ENCODE results near the gene PSMA2.
A peak's percentile ranks its signal among the peaks of the same experiment; 100 is the strongest.

The PSMA2 gene

DNA sequence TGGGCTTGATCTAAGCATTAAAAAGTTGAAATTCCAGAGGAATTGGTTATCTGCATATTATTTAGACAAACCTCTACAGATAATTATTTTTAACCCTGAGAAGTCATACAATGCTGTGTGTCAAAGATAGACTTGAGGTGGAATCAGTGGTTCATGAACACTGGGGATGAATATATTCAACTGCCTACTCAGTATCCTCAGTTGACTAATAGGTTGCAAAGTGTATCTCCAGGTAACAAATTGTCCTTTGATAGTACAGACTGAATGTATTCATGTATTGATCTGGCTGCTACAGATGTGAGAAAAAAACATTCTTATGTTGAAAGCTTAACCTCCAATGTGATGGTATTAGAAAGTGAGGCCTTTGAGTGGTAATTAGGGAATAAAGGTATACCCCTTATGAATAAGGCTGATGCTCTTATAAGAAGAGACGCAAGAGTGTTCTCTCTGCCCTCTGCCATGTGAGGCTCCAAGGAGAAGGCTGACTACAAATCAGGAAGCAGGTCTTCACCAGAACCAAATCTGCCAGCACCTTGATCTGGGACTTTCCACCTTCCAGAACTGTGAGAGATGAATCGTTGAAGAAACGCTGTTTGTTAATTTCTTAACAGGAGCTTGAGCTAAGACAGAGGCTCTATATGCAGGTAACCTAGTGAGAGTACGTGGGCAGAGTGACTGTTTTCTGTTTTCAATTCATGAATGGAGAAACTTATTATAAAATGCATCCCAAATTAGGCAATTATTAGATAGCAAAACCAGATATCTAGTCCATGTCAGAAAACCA, 7.7 kb upstream of the PSMA2 start:
- TF ChIP-seq ZFX (IDR thresholded peaks at IDR 0.05; ENCODE audit: borderline replicate concordance) = no peak
- TF ChIP-seq, protein P1, sequence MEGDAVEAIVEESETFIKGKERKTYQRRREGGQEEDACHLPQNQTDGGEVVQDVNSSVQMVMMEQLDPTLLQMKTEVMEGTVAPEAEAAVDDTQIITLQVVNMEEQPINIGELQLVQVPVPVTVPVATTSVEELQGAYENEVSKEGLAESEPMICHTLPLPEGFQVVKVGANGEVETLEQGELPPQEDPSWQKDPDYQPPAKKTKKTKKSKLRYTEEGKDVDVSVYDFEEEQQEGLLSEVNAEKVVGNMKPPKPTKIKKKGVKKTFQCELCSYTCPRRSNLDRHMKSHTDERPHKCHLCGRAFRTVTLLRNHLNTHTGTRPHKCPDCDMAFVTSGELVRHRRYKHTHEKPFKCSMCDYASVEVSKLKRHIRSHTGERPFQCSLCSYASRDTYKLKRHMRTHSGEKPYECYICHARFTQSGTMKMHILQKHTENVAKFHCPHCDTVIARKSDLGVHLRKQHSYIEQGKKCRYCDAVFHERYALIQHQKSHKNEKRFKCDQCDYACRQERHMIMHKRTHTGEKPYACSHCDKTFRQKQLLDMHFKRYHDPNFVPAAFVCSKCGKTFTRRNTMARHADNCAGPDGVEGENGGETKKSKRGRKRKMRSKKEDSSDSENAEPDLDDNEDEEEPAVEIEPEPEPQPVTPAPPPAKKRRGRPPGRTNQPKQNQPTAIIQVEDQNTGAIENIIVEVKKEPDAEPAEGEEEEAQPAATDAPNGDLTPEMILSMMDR (IDR thresholded peaks at IDR 0.05) = no peak

DNA sequence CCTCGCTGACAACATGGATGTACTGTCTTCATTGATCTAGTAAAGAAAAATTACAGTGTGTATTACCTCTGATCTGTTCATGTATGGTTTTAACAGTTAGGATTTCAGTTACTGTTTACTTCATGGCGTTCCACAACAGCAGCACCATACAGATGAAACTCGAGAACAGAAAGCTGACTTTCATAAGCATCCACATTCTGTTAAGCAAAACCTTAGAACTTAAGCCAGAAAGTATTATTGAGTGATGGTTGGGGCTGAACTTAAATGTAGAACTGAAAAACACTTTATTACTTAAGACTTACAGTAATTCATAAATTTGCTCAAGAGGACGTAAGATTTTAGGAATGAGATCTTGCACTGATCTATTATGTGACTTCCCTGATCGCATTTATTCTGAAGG, 3.9 kb upstream of the PSMA2 start:
- TF ChIP-seq, protein P1 (IDR thresholded peaks at IDR 0.05) = no peak
- TF ChIP-seq ZFX (IDR thresholded peaks at IDR 0.05; ENCODE audit: borderline replicate concordance) = no peak
- H3K27ac ChIP-seq = no peak overlapping the region

More for the DNA sequence above, 7.7 kb upstream of the PSMA2 start:
- H3K27ac ChIP-seq = no peak overlapping the region

DNA sequence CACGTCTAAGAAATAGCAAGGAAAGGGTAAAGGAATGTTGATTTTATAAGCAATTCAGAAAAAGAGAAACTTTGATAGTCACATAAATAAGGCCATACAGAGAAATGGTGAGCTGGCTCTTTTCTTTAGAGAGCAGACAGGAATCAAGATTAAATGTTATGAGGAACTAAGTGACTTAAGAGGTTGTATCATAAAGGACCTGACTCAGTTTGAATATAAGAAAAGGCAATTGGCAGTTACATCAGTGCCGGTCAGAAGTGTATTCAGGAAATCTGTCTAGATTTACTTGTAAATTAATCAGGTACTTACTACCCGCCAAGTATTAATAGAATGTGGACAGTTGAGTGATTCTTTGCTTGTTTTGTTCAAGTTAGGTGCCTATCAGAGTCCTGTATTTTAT, 2.3 kb upstream of the PSMA2 start:
- no peak overlapping the region for H3K27ac ChIP-seq
- TF ChIP-seq, protein P1 (IDR thresholded peaks at IDR 0.05) = no peak
- no peak for TF ChIP-seq ZFX (IDR thresholded peaks at IDR 0.05; ENCODE audit: borderline replicate concordance)

DNA sequence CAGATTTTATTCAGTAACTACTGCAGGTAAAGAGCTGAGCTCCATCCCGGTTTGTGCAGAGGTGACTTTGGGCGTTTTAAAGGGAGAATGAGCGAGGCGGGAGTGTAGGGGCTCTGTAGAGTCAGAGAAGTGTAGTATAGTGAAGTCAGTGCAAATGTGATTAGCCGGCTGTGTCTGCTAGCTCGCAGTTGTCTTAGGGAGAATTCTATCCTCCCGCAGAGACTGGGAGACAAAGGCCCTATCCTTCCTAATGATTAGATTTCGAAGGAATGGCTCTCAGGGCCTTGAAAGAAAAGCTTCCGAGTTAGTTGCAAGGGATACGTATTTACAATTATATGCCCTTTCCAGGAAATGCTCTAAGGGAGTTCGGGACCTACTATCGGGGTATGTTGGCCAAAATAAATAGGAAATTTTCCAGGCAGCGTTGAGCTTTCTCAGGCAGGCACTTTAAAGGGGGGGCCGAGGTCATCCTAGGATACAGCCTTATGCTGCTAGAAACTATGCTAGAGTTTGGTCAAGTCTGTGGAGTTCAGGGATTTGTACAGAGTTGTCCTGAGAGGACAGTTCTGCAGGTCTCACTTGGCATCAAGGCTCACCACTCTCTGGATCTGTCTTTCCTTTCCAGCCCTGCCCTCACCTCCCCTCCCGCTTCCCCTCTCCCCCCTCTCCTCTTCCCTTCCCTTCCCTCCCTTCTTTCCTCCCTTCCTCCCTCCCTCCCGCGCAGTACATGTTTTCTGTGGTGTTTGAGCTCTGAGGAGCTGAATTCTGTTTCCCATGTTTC, 1.0 kb upstream of the PSMA2 start:
- peak overlapping the region; percentile 58 for H3K27ac ChIP-seq
- TF ChIP-seq, protein P1 (IDR thresholded peaks at IDR 0.05) = no peak
- TF ChIP-seq ZFX (IDR thresholded peaks at IDR 0.05; ENCODE audit: borderline replicate concordance) = no peak

DNA sequence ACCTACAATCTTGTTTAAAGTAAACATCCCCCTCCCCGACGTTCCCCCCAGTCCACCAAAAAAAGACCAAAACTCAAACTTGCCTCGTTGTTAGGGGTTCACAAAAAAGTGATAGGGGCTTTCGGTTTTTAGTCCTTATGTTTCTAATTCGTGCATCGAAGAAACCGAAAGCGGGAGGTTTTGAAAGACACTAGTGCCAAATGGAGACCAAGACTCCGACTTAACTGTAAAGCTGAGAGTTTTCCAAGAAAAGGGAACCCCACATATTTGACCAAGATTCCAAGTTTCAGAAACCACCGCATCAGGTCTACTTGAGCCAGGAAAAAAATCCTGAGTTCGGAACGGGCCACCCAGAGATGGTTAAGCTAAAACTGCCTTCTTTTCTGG, 534 bp downstream of the PSMA2 start:
- peak overlapping the region; percentile 58 for H3K27ac ChIP-seq

DNA sequence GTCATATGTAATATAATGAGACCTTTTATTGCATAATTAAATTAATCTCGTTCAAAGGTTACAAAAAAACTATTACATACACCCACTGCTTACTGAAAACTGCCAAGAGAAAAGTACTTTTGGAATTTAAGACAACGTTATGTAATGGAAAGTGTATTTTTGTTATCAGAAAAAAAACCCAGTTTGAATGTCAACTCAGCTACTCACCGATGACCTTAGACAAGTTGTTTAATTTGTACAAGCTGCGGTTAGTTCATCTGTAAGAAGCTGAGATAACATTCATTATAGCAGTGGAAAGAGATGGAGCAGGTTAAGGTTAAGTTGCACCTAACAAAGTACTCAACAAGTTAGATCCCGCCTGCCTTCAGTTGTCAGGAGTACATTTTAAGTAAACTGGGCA, 1.1 kb downstream of the PSMA2 start:
- TF ChIP-seq, protein P1 (IDR thresholded peaks at IDR 0.05) = no peak
- no peak for TF ChIP-seq ZFX (IDR thresholded peaks at IDR 0.05; ENCODE audit: borderline replicate concordance)
- H3K27ac ChIP-seq = no peak overlapping the region; the same call in 1 of the 2 replicates

More for the DNA sequence above, 534 bp downstream of the PSMA2 start:
- TF ChIP-seq, protein P1 (IDR thresholded peaks at IDR 0.05) = no peak
- TF ChIP-seq ZFX (IDR thresholded peaks at IDR 0.05; ENCODE audit: borderline replicate concordance) = no peak

DNA sequence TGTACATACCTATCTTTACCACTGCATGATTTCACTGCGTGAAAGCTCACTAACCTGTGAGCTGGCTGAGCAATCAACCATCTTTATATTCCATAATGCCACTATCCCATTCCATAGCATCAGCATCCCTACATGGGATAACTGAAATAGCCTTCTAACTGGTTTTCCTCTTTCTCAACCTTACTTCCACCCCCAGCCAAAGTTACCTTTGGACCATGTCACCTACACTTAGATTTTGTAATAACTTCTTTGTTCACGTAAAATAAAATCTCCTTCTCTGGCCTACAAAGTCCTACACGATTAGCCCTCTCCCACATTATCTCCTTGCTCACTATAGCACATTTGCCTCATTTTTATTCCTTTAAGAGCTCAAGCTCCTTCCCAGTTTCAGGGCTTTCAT, 2.5 kb downstream of the PSMA2 start:
- TF ChIP-seq, protein P1 (IDR thresholded peaks at IDR 0.05) = no peak
- no peak for TF ChIP-seq ZFX (IDR thresholded peaks at IDR 0.05; ENCODE audit: borderline replicate concordance)

More for the DNA sequence above, 2.5 kb downstream of the PSMA2 start:
- no peak overlapping the region for H3K27ac ChIP-seq
